GM21447 (cell line): ENCODE measurements around the gene IRS1.
A peak's percentile ranks its signal among the peaks of the same experiment; 100 is the strongest.
"Not testable (repeated sequence)": the region's sequence is repeated elsewhere in the genome, so short reads cannot be mapped to it uniquely, and the experiment has no call there.

Experiments
- ATAC-seq: cut with Tn5 transposase; IDR thresholded peaks from one replicate; pipeline ENCODE4 v1.9.1; 2021; ENCODE audit not compliant: unreplicated experiment

IRS1 gene, protein sequence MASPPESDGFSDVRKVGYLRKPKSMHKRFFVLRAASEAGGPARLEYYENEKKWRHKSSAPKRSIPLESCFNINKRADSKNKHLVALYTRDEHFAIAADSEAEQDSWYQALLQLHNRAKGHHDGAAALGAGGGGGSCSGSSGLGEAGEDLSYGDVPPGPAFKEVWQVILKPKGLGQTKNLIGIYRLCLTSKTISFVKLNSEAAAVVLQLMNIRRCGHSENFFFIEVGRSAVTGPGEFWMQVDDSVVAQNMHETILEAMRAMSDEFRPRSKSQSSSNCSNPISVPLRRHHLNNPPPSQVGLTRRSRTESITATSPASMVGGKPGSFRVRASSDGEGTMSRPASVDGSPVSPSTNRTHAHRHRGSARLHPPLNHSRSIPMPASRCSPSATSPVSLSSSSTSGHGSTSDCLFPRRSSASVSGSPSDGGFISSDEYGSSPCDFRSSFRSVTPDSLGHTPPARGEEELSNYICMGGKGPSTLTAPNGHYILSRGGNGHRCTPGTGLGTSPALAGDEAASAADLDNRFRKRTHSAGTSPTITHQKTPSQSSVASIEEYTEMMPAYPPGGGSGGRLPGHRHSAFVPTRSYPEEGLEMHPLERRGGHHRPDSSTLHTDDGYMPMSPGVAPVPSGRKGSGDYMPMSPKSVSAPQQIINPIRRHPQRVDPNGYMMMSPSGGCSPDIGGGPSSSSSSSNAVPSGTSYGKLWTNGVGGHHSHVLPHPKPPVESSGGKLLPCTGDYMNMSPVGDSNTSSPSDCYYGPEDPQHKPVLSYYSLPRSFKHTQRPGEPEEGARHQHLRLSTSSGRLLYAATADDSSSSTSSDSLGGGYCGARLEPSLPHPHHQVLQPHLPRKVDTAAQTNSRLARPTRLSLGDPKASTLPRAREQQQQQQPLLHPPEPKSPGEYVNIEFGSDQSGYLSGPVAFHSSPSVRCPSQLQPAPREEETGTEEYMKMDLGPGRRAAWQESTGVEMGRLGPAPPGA (N-terminal part only)

DNA sequence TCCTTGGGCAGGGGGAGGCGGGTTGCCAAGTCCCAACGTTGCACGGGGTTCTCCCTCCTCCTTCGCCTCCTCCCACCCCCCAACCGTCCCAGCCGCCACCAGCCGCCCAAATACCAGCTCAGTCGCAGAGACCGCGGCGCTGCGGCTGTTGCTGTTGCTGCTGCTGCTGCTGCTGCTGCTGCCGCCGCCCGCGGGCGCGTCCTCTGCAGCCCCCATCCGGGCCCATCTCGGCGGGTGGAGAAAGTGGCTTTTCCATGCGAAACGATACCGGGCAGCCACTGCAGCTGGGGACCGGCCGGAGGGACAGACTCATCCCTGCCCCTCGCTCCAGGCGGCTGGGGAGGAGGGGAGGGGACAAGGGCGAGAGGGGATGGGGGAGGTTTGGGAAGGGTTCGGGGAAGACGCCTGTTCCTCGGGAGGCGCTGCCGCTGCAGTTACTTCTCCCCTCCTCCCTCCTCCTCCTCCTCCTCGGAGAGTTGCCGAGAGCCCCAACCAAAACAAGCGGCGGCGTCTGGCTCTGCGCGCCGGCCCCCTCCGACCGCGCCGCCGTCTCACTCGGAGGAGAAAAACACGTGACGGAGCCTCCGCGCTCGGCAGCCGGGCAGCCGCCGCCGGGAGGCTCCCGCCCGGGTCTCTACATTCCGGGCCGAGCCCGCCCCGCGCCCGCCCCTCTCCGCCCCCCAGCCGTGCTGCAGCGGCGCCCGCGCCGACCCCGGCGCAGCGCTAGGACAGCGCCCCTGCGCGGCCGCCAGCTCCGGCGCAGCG is at the start of gene IRS1:
Gene IRS1, minus strand, starts transcription at position 610 of the 765 bp plus-strand sequence. CDS start 1,082 bp downstream, outside the sequence.
- peak; percentile 20 for ATAC-seq

- no peak for ATAC-seq
Measured at GRCh38 chr2:226849349-226849748, 49.7 kb upstream of the IRS1 start.

DNA sequence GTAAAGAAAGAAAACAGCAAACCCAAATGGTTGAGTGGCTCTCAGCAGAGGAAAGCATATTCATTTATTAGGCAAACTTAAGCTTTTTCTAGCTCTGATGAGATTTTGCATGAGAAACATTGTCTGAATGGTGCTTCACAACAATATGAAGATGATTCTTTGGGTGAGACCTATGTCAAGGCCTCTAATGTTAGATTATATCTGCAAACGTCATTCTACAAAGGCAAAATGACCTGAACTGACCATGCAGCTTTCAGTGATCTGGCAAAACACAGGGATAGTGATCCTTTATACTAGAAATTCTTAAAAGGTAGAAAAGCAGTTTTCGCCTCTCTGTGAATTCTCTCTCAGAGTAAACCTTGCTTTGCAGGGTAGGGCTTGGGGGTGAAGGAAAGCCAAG is 47.9 kb upstream of the IRS1 start:
- ATAC-seq, result no peak

DNA sequence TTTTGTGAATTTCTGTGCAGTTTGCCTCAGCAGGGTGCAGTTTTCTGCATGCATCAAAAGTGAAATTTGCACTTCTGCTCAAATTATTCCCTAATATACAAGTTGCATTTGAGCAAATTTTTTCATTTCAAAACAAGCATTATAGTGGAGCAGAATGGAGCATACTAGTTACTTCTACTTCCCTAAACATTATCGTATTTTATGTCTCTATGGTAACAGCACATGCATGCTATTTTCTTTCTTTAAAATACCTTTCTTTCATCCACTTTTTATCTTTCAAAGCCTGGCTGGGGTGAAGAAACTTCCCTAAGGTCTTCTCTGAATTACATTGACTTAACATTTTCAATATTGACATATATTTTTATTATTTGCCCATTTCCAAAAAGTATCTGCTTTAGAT is 47.5 kb upstream of the IRS1 start:
- ATAC-seq, result no peak

GRCh38 chr2:226845386-226846116 is 45.9 kb upstream of the IRS1 start:
- ATAC-seq, result peak; percentile 60

DNA sequence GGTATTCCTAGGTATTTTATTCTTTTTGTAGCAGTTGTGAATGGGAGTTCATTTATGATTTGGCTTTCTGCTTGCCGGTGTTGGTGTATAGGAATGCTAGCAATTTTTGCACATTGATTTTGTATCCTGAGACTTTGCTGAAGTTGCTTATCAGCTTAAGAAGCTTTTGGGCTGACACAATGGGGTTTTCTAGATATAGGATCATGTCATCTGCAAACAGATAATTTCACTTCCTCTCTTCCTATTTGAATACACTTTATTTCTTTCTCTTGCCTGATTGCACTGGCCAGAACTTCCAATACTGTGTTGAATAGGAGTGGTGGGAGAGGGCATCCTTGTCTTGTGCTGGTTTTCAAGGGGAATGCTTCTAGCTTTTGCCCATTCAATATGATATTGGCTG is 43.4 kb upstream of the IRS1 start:
- not testable (repeated sequence) for ATAC-seq

DNA sequence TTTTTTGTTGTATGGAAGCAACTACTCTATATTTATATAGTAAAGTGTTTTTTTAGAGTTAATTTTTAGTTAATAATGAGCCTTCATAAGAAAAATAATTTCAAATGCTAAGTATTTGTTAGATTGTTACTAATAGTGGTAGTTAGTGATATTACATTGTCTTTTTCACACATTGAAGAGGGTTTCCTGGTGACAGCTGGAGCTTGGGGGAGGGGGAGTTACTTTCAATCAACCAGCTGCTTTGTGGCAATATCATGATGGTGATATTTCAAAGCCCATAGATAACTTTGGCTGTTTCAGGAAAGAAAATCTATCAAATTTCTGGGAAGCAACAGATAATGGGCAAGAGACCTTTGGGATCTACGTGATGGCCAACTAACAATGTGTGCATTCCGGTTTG is 40.3 kb upstream of the IRS1 start:
- no peak for ATAC-seq

GRCh38 chr2:226839161-226839560 is 39.5 kb upstream of the IRS1 start:
- ATAC-seq, result no peak

DNA sequence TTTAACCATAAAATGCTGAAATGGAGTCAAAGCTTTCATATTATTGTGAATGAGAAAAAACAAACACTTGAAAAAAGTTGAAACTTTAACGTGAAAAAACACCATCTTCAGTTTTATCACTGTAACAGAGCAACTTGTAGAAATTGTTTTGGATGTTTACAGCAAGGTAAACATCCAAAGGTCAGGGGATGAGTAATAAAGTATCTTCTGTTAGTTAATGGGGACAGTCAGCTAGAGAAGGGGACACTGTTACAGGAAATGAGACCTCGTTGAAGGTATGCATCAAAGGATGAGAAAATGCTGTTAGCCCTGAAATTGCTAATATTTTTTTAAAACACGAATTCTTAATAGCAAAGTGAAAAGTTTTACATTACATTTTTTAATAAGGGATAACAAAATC is 39.1 kb upstream of the IRS1 start:
- ATAC-seq, result no peak

DNA sequence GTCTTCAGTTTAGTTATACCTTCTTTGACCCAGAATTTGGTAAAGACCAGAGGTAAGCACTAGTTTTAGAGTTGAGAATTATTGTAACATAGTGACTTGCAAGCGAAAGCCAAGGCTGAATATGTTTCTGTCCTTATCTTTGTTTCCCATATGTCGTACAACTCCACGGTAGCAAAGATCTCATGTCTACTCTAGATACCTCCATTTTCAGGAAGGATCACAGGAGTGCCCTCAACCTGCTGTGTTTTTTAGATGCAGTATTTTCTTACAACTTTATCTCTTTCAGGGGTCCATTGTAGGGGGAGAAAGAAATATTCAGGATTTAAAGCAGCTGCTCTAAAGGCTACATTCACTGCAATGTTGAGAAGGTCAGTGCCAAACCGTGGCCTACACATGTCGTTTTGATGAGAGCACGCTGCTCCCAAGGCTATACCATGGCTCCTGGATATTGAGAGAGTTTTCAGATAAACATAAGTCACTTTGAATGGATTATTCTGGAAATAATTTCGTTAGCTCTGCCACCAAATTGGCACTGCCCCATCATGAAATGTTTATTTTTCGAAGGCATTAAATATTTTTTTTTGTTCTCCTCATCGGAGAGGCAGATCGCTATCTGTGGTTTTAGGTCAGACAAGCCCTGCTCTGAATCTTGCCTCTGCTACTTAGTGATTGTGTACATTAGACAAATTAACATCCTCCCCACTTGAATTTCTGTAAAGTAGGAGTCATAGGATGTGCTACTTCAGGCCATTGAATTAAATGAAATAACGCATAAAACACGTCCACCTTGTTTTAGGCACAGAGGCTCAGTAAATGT is 38.4 kb upstream of the IRS1 start:
- no peak for ATAC-seq

DNA sequence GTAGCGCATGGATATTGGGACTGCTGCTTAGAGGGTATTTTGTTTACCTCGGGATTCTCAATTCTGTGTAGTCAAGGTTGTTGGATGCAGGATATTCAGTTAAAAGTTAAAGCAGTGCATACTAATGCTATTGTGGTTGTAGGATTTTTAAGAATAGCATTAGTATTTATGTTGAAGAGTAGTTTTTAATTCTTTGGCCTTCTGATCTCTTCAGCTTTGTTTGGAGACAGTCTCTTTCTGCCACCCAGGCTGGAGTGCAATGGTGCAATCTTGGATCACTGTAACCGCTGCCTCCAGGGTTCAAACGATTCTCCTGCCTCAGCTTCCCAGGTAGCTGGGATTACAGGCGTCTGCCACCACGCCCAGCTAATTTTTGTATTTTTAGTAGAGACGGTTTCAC is 37.7 kb upstream of the IRS1 start:
- no peak for ATAC-seq

- ATAC-seq, result peak; percentile 3
Measured at GRCh38 chr2:226836548-226836885, 36.9 kb upstream of the IRS1 start.

DNA sequence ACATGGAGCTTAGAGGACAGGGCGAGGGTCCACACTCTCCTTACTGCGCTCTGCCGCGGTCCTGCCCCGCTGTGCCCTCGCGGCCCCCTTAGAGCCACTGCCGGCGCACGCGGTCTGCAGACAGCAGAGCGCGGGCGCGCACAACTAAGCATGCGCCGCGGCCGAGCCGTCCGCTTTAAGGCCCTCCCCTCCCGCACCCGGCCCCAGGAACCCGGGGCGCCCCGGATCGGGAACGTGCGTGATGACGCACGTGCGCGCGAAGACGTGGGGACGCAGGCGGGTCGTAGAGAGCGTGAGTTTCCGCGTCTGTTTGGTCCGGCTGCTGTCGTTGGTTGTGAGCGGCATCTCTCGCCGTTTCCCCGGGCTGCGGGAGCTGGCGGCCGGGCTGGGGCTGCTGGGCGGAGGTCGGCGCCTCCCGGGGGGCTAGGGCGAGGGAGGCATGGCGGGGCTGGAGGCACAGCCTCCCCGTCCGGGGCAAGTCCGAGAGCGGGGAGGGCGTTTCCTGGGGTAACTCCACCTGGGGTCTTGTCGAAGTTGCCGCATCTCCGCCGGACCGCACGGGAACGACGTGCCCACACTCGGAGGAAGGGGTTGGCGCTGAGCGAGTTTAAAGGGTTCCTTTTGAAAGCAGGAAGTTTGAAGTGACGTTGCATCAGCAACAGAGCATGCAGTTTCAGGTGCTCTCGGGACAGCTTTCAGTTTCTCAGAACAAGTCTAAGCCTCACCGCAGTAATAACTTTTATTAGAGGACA is 36.4 kb upstream of the IRS1 start, which contains the start of gene RHBDD1:
Gene RHBDD1, plus strand, starts transcription at position 259 of the 752 bp plus-strand sequence. CDS start 28,640 bp downstream, outside the sequence.
- peak; percentile 81 for ATAC-seq

GRCh38 chr2:226835420-226835795 is 35.8 kb upstream of the IRS1 start:
- peak; percentile 21 for ATAC-seq

DNA sequence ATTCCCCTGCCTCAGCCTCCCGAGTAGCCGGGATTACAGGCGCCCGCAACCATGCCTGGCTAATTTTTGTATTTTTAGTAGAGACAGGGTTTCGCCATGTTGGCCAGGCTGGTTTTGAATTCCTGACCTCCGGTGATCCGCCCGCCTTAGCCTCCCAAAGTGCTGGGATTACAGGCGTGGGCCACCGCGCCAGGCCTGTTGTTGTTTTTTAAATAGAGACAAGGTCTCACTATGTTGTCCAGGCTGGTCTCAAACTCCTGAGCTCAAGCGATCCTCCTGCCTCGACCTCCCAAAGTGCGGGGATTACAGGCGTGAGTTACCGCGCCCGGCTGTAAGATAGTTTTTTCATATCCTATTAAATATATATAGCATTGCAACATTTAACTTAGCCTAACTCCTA is 35.3 kb upstream of the IRS1 start:
- ATAC-seq, result not testable (repeated sequence)

- ATAC-seq, result no peak
Measured at GRCh38 chr2:226832061-226832460, 32.4 kb upstream of the IRS1 start.

- no peak for ATAC-seq
Measured at GRCh38 chr2:226831266-226831665, 31.6 kb upstream of the IRS1 start.

- ATAC-seq, result no peak
Measured at GRCh38 chr2:226829721-226830631, 30.4 kb upstream of the IRS1 start.
